Measurements from ENCODE around the gene IL17B. TPM values are rescaled to one million over a fixed set of nuclear protein-coding genes. Genes with fewer than 3 reads are reported as not detected.

Gene IL17B
- polyA plus RNA-seq, 1 experiment: 0.24 TPM

GRCh38 chr5:149362541-149362940, 16.6 kb downstream of the IL17B start:
- Histone ChIP-seq H3K27me3 (ENCODE audit: control insufficient read depth, insufficient read depth, low read length) (no peaks in the 10 kb centered on the region), H3K4me3 (ENCODE audit: low read depth, low read length) (no peak overlapping the region), H3K9me3 (ENCODE audit: control insufficient read depth, insufficient read depth, low read length) (no peaks in the 10 kb centered on the region; the same call in 1 of the 2 replicates), H3K27ac (ENCODE audit: low read depth, low read length) (no peak overlapping the region)
- POLR2A ChIA-PET: no interaction called here
- CTCF ChIA-PET: interaction anchor here (1.8 kb wide), 1 partner anchor 9 kb away, joined by 6 read pairs; no protein-coding TSS in a partner anchor
- no peak for DNase-seq (ENCODE audit: low read depth, low spot score)
- TF ChIP-seq, protein P1, sequence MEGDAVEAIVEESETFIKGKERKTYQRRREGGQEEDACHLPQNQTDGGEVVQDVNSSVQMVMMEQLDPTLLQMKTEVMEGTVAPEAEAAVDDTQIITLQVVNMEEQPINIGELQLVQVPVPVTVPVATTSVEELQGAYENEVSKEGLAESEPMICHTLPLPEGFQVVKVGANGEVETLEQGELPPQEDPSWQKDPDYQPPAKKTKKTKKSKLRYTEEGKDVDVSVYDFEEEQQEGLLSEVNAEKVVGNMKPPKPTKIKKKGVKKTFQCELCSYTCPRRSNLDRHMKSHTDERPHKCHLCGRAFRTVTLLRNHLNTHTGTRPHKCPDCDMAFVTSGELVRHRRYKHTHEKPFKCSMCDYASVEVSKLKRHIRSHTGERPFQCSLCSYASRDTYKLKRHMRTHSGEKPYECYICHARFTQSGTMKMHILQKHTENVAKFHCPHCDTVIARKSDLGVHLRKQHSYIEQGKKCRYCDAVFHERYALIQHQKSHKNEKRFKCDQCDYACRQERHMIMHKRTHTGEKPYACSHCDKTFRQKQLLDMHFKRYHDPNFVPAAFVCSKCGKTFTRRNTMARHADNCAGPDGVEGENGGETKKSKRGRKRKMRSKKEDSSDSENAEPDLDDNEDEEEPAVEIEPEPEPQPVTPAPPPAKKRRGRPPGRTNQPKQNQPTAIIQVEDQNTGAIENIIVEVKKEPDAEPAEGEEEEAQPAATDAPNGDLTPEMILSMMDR (IDR thresholded peaks at IDR 0.05; ENCODE audit: low read depth, low read length): no peak

- no peaks in the 10 kb centered on the region; the same call in 1 of the 2 replicates for H3K9me3 ChIP-seq (ENCODE audit: control insufficient read depth, insufficient read depth, low read length)
- DNase-seq (ENCODE audit: low read depth, low spot score): no peak
- no peak overlapping the region for H3K27ac ChIP-seq (ENCODE audit: low read depth, low read length)
- POLR2A ChIA-PET: no interaction called here
- CTCF ChIA-PET: interaction anchor here (1.0 to 2.0 kb wide), 3 partner anchors 7 to 42 kb away, joined by 3 to 7 read pairs (median 4); no protein-coding TSS in a partner anchor
- TF ChIP-seq, protein P1 (IDR thresholded peaks at IDR 0.05; ENCODE audit: low read depth, low read length): no peak
- no peaks in the 10 kb centered on the region for H3K27me3 ChIP-seq (ENCODE audit: control insufficient read depth, insufficient read depth, low read length)
- no peak overlapping the region for H3K4me3 ChIP-seq (ENCODE audit: low read depth, low read length)
These were observed 18.8 kb downstream of the IL17B start for GRCh38 chr5:149360272-149360671.

DNA sequence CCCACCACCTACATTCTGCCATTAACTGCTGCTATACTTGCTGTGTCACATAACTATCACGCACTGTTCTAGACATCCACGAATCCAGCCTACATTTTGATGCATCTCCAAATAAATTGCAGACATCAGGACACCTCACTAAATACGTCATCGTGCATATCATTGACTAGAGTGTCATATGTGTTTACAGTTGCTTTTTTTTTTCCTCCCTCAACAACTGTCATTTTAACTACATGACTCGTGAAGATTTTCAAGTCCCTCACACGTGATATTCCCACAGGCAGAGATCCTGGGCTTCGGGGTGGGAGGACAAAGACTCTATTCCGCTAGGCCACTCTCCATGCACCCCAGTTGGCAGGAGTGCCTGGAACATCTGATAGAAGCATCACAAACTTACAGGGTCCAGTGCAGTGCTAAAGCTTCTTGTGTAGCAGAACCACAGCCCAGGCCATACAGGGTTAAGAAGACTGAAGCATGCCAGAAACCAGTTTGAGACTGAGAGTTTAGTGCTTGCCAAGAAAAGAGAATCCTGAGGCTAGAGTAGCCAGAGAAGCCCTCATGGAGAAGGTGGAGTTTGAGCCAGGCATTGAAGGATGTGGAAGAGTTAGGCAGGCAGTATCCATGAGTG, 20.1 kb downstream of the IL17B start:
- DNase-seq (ENCODE audit: low read depth, low spot score): no peak
- Histone ChIP-seq H3K27ac (ENCODE audit: low read depth, low read length) (no peak overlapping the region), H3K27me3 (ENCODE audit: control insufficient read depth, insufficient read depth, low read length) (no peaks in the 10 kb centered on the region), H3K4me3 (ENCODE audit: low read depth, low read length) (peak overlapping the region; percentile 79), H3K9me3 (ENCODE audit: control insufficient read depth, insufficient read depth, low read length) (no peaks in the 10 kb centered on the region; the same call in 1 of the 2 replicates)
- ChIA-PET CTCF (interaction anchor here (2.0 to 2.4 kb wide), 2 partner anchors 9 to 13 kb away, joined by 7 to 26 read pairs; no protein-coding TSS in a partner anchor), POLR2A (no interaction called here)
- TF ChIP-seq, protein P1 (IDR thresholded peaks at IDR 0.05; ENCODE audit: low read depth, low read length): no peak

DNA sequence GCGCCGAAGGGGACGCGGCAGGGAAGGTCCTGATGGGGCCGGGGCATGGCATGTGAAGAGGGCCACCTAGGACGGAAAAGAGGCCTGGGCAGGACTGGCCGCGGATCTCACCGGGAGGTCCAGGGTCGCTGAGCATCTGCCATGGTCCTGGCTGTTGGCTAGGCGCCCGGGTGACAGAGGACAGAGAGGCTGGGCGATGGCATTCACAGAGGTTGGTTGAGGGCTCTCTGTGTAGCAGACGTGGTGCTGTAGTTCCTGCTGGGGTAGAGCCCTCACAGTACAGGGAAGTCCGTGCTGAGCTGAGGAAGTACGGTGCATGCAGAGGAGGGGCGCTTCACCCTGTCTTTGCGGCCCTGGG, 20.8 kb downstream of the IL17B start:
- TF ChIP-seq, protein P1 (IDR thresholded peaks at IDR 0.05; ENCODE audit: low read depth, low read length): no peak
- Histone ChIP-seq H3K27ac (ENCODE audit: low read depth, low read length) (peak overlapping the region; percentile 21), H3K4me3 (ENCODE audit: low read depth, low read length) (peak overlapping the region; percentile 79), H3K27me3 (ENCODE audit: control insufficient read depth, insufficient read depth, low read length) (no peaks in the 10 kb centered on the region), H3K9me3 (ENCODE audit: control insufficient read depth, insufficient read depth, low read length) (no peaks in the 10 kb centered on the region; the same call in 1 of the 2 replicates)
- DNase-seq (ENCODE audit: low read depth, low spot score): no peak
- POLR2A ChIA-PET: interaction anchor here (0.6 to 1.3 kb wide), 9 partner anchors 12 to 266 kb away, joined by 3 to 8 read pairs (median 4); no protein-coding TSS in a partner anchor
- CTCF ChIA-PET: interaction anchor here (0.6 to 3.1 kb wide), 7 partner anchors 10 to 1028 kb away, joined by 3 to 26 read pairs (median 5); partner anchors contain the start of gene GRPEL2
